Chondrocyte (in vitro differentiated cells): Measurements from ENCODE around the gene SDSL. TPM values are rescaled to one million over a fixed set of nuclear protein-coding genes. Genes with fewer than 3 reads are reported as not detected.
A peak's percentile ranks its signal among the peaks of the same experiment; 100 is the strongest.

Source experiments
- DNase-seq: peaks from one replicate; pipeline ENCODE4 v3.0.0; 2021; ENCODE audit warnings: mixed read lengths, low spot score
- H3K27ac Mint-ChIP-seq: one replicate; pipeline ENCODE4 v1.8.0; 2021; ENCODE audit warnings: mild to moderate bottlenecking, moderate library complexity, mixed read lengths; ENCODE audit not compliant: unreplicated experiment
- H3K27me3 Mint-ChIP-seq: 2 replicates; pipeline ENCODE4 v1.8.0; 2021; ENCODE audit warnings: low read depth, mixed read lengths
- H3K36me3 Mint-ChIP-seq: 2 replicates; pipeline ENCODE4 v1.8.0; 2021; ENCODE audit warnings: low read depth, mixed read lengths
- H3K4me1 Mint-ChIP-seq: 2 replicates; pipeline ENCODE4 v1.8.0; 2021; ENCODE audit warnings: low read depth, mild to moderate bottlenecking, mixed read lengths
- H3K4me3 Mint-ChIP-seq: one replicate; pipeline ENCODE4 v1.8.0; 2021; ENCODE audit warnings: mild to moderate bottlenecking, moderate library complexity, mixed read lengths; ENCODE audit not compliant: unreplicated experiment
- H3K9me3 Mint-ChIP-seq: 2 replicates; pipeline ENCODE4 v1.8.0; 2021; ENCODE audit warnings: low read depth, mixed read lengths
- long read RNA-seq: library from polyadenylated mRNA; stranded (forward); transcript quantifications from one replicate; pipeline ENCODE4 v2.0.0, GENCODE V29; 2021
- total RNA-seq: library from RNA; stranded (reverse); gene quantifications from 3 replicates; pipeline ENCODE4 v1.2.1, GENCODE V29; 2021
- TF ChIP-seq, protein P1 (sequence below): fragments of 200-600 bp; sonication (generic); IDR thresholded peaks from 2 replicates; pipeline ENCODE4 v1.5.0; 2021; ENCODE audit warnings: antibody characterized with exemption, mild to moderate bottlenecking, moderate library complexity

SDSL gene, protein sequence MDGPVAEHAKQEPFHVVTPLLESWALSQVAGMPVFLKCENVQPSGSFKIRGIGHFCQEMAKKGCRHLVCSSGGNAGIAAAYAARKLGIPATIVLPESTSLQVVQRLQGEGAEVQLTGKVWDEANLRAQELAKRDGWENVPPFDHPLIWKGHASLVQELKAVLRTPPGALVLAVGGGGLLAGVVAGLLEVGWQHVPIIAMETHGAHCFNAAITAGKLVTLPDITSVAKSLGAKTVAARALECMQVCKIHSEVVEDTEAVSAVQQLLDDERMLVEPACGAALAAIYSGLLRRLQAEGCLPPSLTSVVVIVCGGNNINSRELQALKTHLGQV
- total RNA-seq, result 8.4 to 9.4 TPM (median 8.7 TPM) in 3 replicates
- long read RNA-seq, transcript SDSL-202 (8 exons, 1,449 nt), result major isoform, 13 of 17 reads
- long read RNA-seq, partial matches to known transcripts, result 1 of 17 reads
- long read RNA-seq, other reads (novel, unspliced or antisense), result 3 of 17 reads

DNA sequence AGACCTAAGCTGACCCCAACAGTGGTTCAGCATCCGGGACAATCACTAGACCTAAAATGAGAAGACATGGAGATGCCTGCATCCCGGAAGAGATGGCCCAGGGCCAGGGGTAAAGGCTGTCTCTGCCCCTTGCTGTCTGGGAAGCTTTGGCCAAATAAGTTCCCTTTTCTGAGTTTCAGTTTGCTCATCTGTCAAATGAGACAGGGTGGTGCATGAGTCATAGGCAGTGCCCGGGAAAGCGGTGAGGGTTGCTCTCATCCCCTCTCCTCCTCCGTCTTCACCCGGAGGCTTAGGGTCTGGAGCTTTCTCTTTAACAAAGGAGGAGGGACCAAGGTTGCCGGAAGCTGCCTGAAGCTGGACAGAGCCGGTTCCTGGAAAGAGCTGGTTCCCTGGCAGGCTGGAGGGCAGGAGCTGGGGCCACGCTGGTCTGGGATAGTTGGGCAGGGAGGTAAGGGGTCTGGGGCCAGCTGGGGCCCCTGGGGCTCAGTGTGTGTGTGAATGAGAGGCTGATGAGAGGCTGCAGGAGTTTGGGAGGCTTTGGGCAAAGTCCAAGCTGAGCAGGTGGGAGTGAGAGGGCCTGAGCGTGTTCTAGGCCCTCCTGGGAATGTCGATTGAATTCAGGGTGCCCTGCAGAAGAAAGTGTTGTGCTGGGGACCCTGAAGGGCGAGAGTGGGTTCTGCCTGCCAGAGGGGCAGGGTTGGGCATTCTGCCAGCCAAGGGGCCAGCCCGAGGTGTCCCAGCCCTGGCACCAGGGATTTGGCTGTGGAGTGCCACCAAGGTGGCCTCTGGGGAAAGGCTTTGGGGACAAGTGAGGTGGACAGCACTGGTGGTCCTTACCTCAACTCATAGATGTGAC lies at the start of gene SDSL:
SDSL (plus strand) TSS at position 351 of the 856 bp plus-strand sequence. CDS start 5,603 bp downstream, outside the sequence.
- peak; percentile 78 for DNase-seq
- TF ChIP-seq, protein P1, sequence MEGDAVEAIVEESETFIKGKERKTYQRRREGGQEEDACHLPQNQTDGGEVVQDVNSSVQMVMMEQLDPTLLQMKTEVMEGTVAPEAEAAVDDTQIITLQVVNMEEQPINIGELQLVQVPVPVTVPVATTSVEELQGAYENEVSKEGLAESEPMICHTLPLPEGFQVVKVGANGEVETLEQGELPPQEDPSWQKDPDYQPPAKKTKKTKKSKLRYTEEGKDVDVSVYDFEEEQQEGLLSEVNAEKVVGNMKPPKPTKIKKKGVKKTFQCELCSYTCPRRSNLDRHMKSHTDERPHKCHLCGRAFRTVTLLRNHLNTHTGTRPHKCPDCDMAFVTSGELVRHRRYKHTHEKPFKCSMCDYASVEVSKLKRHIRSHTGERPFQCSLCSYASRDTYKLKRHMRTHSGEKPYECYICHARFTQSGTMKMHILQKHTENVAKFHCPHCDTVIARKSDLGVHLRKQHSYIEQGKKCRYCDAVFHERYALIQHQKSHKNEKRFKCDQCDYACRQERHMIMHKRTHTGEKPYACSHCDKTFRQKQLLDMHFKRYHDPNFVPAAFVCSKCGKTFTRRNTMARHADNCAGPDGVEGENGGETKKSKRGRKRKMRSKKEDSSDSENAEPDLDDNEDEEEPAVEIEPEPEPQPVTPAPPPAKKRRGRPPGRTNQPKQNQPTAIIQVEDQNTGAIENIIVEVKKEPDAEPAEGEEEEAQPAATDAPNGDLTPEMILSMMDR, result no peak
- no peaks in the 10 kb centered on the region for H3K9me3 Mint-ChIP-seq
- peak within 1 kb of the TSS; percentile 99 for H3K27ac Mint-ChIP-seq
- peaks cover 3% of the 10 kb centered on the region for H3K27me3 Mint-ChIP-seq
- peak within 1 kb of the TSS; percentile 98 for H3K4me3 Mint-ChIP-seq
- peaks cover 2% of the 10 kb centered on the region for H3K36me3 Mint-ChIP-seq
- H3K4me1 Mint-ChIP-seq, result peaks cover 20% of the 10 kb centered on the region

DNA sequence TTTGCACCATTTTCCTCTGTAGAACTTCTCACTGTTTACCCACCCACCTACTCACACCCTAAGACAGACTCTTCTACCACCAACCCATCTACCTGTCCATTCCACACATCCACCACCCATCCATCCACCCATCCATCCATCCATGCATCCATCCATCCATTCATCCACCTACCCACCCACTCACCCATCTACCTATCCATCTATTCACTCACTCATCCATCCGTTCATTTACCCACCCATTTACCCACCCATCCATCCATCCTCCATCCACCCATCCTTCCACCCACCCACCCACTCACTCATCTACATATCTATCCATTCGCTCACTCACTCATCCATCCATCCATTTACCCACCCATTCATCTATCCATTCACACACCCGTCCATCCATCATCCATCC lies 48.7 kb upstream of the SDSL start:
- no peak for DNase-seq
- no peaks in the 10 kb centered on the region for H3K9me3 Mint-ChIP-seq
- H3K4me3 Mint-ChIP-seq, result no peak overlapping the region
- H3K27me3 Mint-ChIP-seq, result no peaks in the 10 kb centered on the region
- peaks cover 27% of the 10 kb centered on the region for H3K36me3 Mint-ChIP-seq
- TF ChIP-seq, protein P1, result no peak
- H3K4me1 Mint-ChIP-seq, result no peaks in the 10 kb centered on the region
- H3K27ac Mint-ChIP-seq, result no peak overlapping the region

DNA sequence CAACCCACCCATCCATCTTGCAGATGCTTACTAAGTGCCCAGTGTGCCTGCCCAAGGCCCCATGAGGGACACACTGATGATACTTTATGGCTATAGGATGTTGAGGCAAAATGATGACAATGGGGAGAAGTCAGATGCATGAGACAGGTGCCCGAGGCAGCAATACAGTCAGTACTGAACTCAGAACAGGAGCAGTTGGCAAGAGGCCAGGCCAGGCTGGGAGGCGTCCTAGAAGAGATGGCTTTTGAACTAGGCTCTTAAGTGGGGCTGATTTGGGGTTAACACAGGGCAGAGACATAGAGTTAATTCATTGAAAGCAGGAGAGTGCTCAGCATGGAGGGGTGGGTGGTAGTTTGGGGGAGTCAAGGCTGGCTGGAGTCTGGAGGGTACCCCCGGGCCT lies 48.2 kb upstream of the SDSL start:
- Mint-ChIP-seq H3K36me3 (peaks cover 27% of the 10 kb centered on the region), H3K4me1 (no peaks in the 10 kb centered on the region), H3K4me3 (no peak overlapping the region), H3K27ac (no peak overlapping the region), H3K9me3 (no peaks in the 10 kb centered on the region), H3K27me3 (no peaks in the 10 kb centered on the region)
- DNase-seq, result no peak
- TF ChIP-seq, protein P1, result no peak

DNA sequence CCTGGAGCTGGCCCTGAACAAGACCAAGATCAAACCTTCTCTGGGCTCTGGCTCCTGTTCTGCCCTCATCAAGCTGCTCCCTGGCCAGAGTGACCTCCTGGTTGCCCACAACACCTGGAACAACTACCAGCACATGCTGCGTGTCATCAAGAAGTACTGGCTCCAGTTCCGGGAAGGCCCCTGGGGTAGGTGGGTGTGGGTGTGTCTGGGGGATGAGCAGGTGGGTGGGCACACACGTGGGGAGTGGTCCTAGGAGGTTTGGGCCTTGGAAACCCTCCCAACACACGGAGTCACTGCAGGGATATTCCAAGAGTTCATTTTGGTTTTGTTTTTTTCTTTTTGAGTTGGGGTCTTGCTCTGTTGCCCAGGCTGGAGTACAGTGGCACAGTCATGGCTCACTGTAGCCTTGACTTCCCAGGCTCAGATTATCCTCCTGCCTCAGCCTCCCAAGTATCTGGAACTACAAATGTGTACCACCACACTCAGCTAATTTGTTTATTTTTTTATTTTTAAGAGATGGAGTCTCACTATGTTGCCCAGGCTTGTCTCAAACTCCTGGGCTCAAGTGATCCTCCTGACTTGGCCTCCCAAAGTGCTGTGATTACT lies 47.3 kb upstream of the SDSL start:
- no peak for DNase-seq
- Mint-ChIP-seq H3K27me3 (no peaks in the 10 kb centered on the region), H3K9me3 (no peaks in the 10 kb centered on the region), H3K4me1 (no peaks in the 10 kb centered on the region), H3K36me3 (peaks cover 26% of the 10 kb centered on the region), H3K4me3 (no peak overlapping the region), H3K27ac (no peak overlapping the region)
- TF ChIP-seq, protein P1, result no peak

DNA sequence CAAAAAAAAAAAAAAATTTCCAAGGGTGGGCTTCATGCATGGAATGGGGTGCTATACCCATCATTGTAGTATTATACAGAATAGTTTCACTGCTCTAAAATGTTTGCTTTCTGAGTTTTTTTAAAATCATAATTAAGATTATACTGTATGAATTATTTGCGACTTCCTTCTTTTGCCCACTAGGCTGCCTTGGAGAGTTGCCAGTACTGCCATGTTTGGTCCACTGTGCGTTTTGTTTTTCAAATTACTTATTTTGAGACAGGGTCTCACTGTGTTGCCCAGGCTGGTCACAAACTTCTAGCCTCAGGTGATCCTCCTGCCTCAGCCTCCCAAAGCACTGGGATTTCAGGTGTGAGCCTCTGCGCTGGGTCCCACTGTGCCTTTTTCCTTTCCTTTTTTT lies 43.9 kb upstream of the SDSL start:
- H3K4me1 Mint-ChIP-seq, result no peaks in the 10 kb centered on the region
- TF ChIP-seq, protein P1, result peak; percentile 32
- H3K27me3 Mint-ChIP-seq, result no peaks in the 10 kb centered on the region
- H3K4me3 Mint-ChIP-seq, result no peak overlapping the region
- no peak overlapping the region for H3K27ac Mint-ChIP-seq
- peaks cover 24% of the 10 kb centered on the region for H3K36me3 Mint-ChIP-seq
- no peaks in the 10 kb centered on the region for H3K9me3 Mint-ChIP-seq
- DNase-seq, result no peak
